HEK293 (cell line): Measurements from ENCODE around the gene SPATA24.
A peak's percentile ranks its signal among the peaks of the same experiment; 100 is the strongest.

Source experiments
- CTCF ChIA-PET: fragments of 350-600 bp; formaldehyde crosslinking; extraction: SDS; loops from one replicate; lab custom pipeline; 2021; ENCODE audit warnings: antibody characterized with exemption; lab: Yijun Ruan, JAX
- POLR2A ChIA-PET: fragments of 300-600 bp; formaldehyde crosslinking; extraction: SDS; loops from one replicate; lab custom pipeline; 2020; ENCODE audit warnings: antibody characterized with exemption, inconsistent platforms; lab: Yijun Ruan, JAX
- H3K27ac ChIP-seq: fragments of 200-500 bp; sonication (Bioruptor generic); 2 replicates; pipeline ENCODE4 v1.5.1; 2014; ENCODE audit warnings: low read depth, low read length, control low read depth, inconsistent platforms; ENCODE audit errors: extremely low read depth
- H3K36me3 ChIP-seq, 2 experiments: fragments of 200-500 bp in 1 of 2; sonication (Bioruptor generic) in 1 of 2; 1 replicate in 1 of 2; 2 replicates in 1 of 2; pipeline ENCODE4 v1.5.1; 2014 to 2017; ENCODE audit warnings: inconsistent platforms in 2 of 2, low read length in 2 of 2; ENCODE audit not compliant: control insufficient read depth in 2 of 2, insufficient read depth in 1 of 2
- H3K4me1 ChIP-seq: fragments of 200-500 bp; sonication (Bioruptor generic); 2 replicates; pipeline ENCODE4 v1.5.1; 2014; ENCODE audit warnings: mild to moderate bottlenecking, low read length, inconsistent platforms; ENCODE audit not compliant: control insufficient read depth, insufficient read depth
- H3K4me3 ChIP-seq: 2 replicates; pipeline ENCODE4 v1.5.1; 2011; ENCODE audit warnings: low read depth, mild to moderate bottlenecking, control low read depth, low read length, moderate library complexity
- H3K9me3 ChIP-seq: fragments of 200-500 bp; sonication (Bioruptor generic); 2 replicates; pipeline ENCODE4 v1.5.1; 2014; ENCODE audit warnings: low read depth, low read length, inconsistent platforms; ENCODE audit not compliant: control insufficient read depth, insufficient read depth
- HOXD13 ChIP-seq: sonication (generic); formaldehyde crosslinking; IDR thresholded peaks from 2 replicates; pipeline ENCODE4 v1.8.0; 2022; ENCODE audit warnings: missing genetic modification reagents, borderline replicate concordance
- RBAK ChIP-seq: fragments of 450-650 bp; formaldehyde crosslinking; IDR thresholded peaks from 2 replicates; pipeline ENCODE4 v1.5.1; 2016; ENCODE audit warnings: missing biosample characterization, missing genetic modification characterization
- SETDB1 ChIP-seq: IDR thresholded peaks from one replicate; pipeline ENCODE4 v1.6.1; 2017; ENCODE audit warnings: mild to moderate bottlenecking, low read length, moderate library complexity, mixed read lengths; ENCODE audit not compliant: insufficient read length
- ZBTB20 ChIP-seq: fragments of 450-650 bp; formaldehyde crosslinking; IDR thresholded peaks from 2 replicates; pipeline ENCODE4 v1.5.1; 2016; ENCODE audit warnings: missing biosample characterization, missing genetic modification characterization
- ZBTB48 ChIP-seq: fragments of 450-650 bp; formaldehyde crosslinking; IDR thresholded peaks from 2 replicates; pipeline ENCODE4 v1.5.1; 2016; ENCODE audit warnings: missing biosample characterization, missing genetic modification characterization
- ZBTB7A ChIP-seq: fragments of 450-650 bp; formaldehyde crosslinking; IDR thresholded peaks from 2 replicates; pipeline ENCODE4 v1.5.1; 2016; ENCODE audit warnings: low read depth, missing biosample characterization, missing genetic modification characterization
- ZFP37 ChIP-seq: fragments of 450-650 bp; formaldehyde crosslinking; IDR thresholded peaks from 2 replicates; pipeline ENCODE4 v1.5.1; 2016; ENCODE audit warnings: missing biosample characterization, missing genetic modification characterization
- ZNF112 ChIP-seq: fragments of 450-650 bp; formaldehyde crosslinking; IDR thresholded peaks from 2 replicates; pipeline ENCODE4 v1.5.0; 2017; ENCODE audit warnings: missing biosample characterization, missing genetic modification characterization
- ZNF133 ChIP-seq: fragments of 450-650 bp; formaldehyde crosslinking; IDR thresholded peaks from 2 replicates; pipeline ENCODE4 v1.5.1; 2016; ENCODE audit warnings: missing biosample characterization, missing genetic modification characterization
- ZNF138 ChIP-seq: fragments of 450-650 bp; formaldehyde crosslinking; IDR thresholded peaks from 2 replicates; pipeline ENCODE4 v1.5.1; 2016; ENCODE audit warnings: missing biosample characterization, missing genetic modification characterization, borderline replicate concordance
- ZNF157 ChIP-seq: fragments of 450-650 bp; formaldehyde crosslinking; IDR thresholded peaks from 2 replicates; pipeline ENCODE4 v1.5.1; 2016; ENCODE audit warnings: missing biosample characterization, missing genetic modification characterization
- ZNF174 ChIP-seq: fragments of 450-650 bp; formaldehyde crosslinking; IDR thresholded peaks from 2 replicates; pipeline ENCODE4 v1.5.0; 2017; ENCODE audit warnings: missing biosample characterization, mild to moderate bottlenecking, missing genetic modification characterization
- ZNF175 ChIP-seq: fragments of 450-650 bp; formaldehyde crosslinking; IDR thresholded peaks from 2 replicates; pipeline ENCODE4 v1.5.1; 2016; ENCODE audit warnings: missing biosample characterization, missing genetic modification characterization
- ZNF23 ChIP-seq: fragments of 450-650 bp; formaldehyde crosslinking; IDR thresholded peaks from 2 replicates; pipeline ENCODE4 v1.5.1; 2016; ENCODE audit warnings: missing biosample characterization, missing genetic modification characterization, borderline replicate concordance
- ZNF239 ChIP-seq: fragments of 450-650 bp; formaldehyde crosslinking; IDR thresholded peaks from 2 replicates; pipeline ENCODE4 v1.5.1; 2016; ENCODE audit warnings: missing biosample characterization, missing genetic modification characterization
- ZNF266 ChIP-seq: fragments of 450-650 bp; formaldehyde crosslinking; IDR thresholded peaks from 2 replicates; pipeline ENCODE4 v1.5.1; 2016; ENCODE audit warnings: missing biosample characterization, missing genetic modification characterization, low read depth
- ZNF423 ChIP-seq: fragments of 450-650 bp; formaldehyde crosslinking; IDR thresholded peaks from 2 replicates; pipeline ENCODE4 v1.5.1; 2016; ENCODE audit warnings: missing biosample characterization, missing genetic modification characterization
- ZNF514 ChIP-seq: fragments of 450-650 bp; formaldehyde crosslinking; IDR thresholded peaks from 2 replicates; pipeline ENCODE4 v1.5.1; 2016; ENCODE audit warnings: missing biosample characterization, missing genetic modification characterization
- ZNF521 ChIP-seq: fragments of 450-650 bp; formaldehyde crosslinking; IDR thresholded peaks from 2 replicates; pipeline ENCODE4 v1.5.1; 2017; ENCODE audit warnings: missing biosample characterization, mild to moderate bottlenecking, missing genetic modification characterization
- ZNF571 ChIP-seq: fragments of 450-650 bp; formaldehyde crosslinking; IDR thresholded peaks from 2 replicates; pipeline ENCODE4 v1.5.0; 2017; ENCODE audit warnings: missing biosample characterization, missing genetic modification characterization
- ZNF596 ChIP-seq: fragments of 450-650 bp; IDR thresholded peaks from 2 replicates; pipeline ENCODE4 v1.5.0; 2018; ENCODE audit warnings: missing biosample characterization, mild to moderate bottlenecking, missing genetic modification characterization, moderate library complexity
- ZNF621 ChIP-seq: fragments of 450-650 bp; formaldehyde crosslinking; IDR thresholded peaks from 2 replicates; pipeline ENCODE4 v1.5.1; 2017; ENCODE audit warnings: missing biosample characterization, missing genetic modification characterization
- ZNF707 ChIP-seq: fragments of 450-650 bp; formaldehyde crosslinking; IDR thresholded peaks from 2 replicates; pipeline ENCODE4 v1.5.1; 2016; ENCODE audit warnings: missing biosample characterization, missing genetic modification characterization
- ZNF747 ChIP-seq: fragments of 450-650 bp; formaldehyde crosslinking; IDR thresholded peaks from 2 replicates; pipeline ENCODE4 v1.5.1; 2016; ENCODE audit warnings: missing biosample characterization, missing genetic modification characterization
- ZNF776 ChIP-seq: fragments of 450-650 bp; formaldehyde crosslinking; IDR thresholded peaks from 2 replicates; pipeline ENCODE4 v1.5.0; 2017; ENCODE audit warnings: missing biosample characterization, missing genetic modification characterization, borderline replicate concordance
- ZNF785 ChIP-seq: fragments of 450-650 bp; formaldehyde crosslinking; IDR thresholded peaks from 2 replicates; pipeline ENCODE4 v1.5.1; 2016; ENCODE audit warnings: missing biosample characterization, missing genetic modification characterization
- TF ChIP-seq, protein P1 (sequence below): fragments of 450-650 bp; formaldehyde crosslinking; IDR thresholded peaks from 2 replicates; pipeline ENCODE4 v1.5.1; 2016; ENCODE audit warnings: missing biosample characterization, missing genetic modification characterization, borderline replicate concordance
- TF ChIP-seq, protein P2 (sequence below): fragments of 450-650 bp; formaldehyde crosslinking; IDR thresholded peaks from 2 replicates; pipeline ENCODE4 v1.5.1; 2016; ENCODE audit warnings: missing biosample characterization, missing genetic modification characterization
- TF ChIP-seq, protein P3 (sequence below): fragments of 450-650 bp; formaldehyde crosslinking; IDR thresholded peaks from 2 replicates; pipeline ENCODE4 v1.5.1; 2017; ENCODE audit warnings: missing biosample characterization, missing genetic modification characterization

The SPATA24 gene

DNA sequence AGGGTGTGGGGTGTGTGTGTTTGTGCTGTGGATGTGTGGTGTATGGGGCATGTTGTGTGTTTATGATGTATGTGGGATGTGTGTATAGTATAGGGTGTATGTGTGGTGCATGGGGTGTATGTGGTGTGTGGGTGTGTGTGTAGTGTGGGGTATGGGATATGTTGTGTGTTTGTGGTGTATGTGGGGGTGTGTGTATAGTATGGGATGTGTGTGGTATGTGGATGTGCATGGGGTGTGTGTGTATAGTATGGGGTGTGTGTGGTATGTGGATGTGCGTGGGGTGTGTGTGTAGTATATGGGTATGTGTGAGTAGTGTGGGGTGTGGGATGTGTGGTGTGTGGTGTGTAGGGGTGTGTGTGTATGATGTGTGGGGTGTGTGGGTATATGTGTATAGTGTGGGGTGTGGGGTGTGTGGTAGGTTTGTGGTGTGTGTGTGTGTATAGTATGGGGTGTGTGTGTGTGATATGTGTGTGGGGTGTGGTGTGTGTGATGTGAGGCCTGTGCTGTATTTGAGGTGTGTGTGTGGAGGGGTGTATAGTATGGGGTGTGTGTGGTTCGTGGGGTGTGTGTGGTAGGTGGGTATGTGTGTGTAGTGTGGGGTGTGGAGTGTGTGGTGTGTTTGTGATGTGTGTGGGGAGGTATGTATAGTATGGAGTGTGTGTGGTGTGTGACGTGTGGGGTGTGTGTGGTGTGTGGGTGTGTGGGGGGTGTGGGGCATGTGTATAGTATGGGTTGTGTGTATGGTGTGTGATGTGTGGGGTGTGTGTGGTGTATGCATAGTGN is 48.2 kb upstream of the SPATA24 start (continued):
- TF ChIP-seq ZNF596 (tag by site-specific recombination): no peak
- no peak for TF ChIP-seq ZNF707
- 0 out of 2 replicates have a peak, but pooled peaks have one; percentile 10 for TF ChIP-seq ZBTB20 (tag by site-specific recombination)
- no peak for TF ChIP-seq ZNF174 (tag by site-specific recombination)
- TF ChIP-seq, protein P1, sequence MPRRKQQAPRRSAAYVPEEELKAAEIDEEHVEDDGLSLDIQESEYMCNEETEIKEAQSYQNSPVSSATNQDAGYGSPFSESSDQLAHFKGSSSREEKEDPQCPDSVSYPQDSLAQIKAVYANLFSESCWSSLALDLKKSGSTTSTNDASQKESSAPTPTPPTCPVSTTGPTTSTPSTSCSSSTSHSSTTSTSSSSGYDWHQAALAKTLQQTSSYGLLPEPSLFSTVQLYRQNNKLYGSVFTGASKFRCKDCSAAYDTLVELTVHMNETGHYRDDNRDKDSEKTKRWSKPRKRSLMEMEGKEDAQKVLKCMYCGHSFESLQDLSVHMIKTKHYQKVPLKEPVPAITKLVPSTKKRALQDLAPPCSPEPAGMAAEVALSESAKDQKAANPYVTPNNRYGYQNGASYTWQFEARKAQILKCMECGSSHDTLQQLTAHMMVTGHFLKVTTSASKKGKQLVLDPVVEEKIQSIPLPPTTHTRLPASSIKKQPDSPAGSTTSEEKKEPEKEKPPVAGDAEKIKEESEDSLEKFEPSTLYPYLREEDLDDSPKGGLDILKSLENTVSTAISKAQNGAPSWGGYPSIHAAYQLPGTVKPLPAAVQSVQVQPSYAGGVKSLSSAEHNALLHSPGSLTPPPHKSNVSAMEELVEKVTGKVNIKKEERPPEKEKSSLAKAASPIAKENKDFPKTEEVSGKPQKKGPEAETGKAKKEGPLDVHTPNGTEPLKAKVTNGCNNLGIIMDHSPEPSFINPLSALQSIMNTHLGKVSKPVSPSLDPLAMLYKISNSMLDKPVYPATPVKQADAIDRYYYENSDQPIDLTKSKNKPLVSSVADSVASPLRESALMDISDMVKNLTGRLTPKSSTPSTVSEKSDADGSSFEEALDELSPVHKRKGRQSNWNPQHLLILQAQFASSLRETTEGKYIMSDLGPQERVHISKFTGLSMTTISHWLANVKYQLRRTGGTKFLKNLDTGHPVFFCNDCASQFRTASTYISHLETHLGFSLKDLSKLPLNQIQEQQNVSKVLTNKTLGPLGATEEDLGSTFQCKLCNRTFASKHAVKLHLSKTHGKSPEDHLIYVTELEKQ (tag by site-specific recombination): no peak
- TF ChIP-seq ZNF776 (tag by site-specific recombination): peak; percentile 23; the same call in 1 of the 2 replicates
- 0 out of 2 replicates have a peak, but pooled peaks have one; percentile 20 for TF ChIP-seq ZNF621
- TF ChIP-seq ZNF423 (tag by site-specific recombination): no peak
- TF ChIP-seq ZNF239 (tag by site-specific recombination): 0 out of 2 replicates have a peak, but pooled peaks have one; percentile 26

DNA sequence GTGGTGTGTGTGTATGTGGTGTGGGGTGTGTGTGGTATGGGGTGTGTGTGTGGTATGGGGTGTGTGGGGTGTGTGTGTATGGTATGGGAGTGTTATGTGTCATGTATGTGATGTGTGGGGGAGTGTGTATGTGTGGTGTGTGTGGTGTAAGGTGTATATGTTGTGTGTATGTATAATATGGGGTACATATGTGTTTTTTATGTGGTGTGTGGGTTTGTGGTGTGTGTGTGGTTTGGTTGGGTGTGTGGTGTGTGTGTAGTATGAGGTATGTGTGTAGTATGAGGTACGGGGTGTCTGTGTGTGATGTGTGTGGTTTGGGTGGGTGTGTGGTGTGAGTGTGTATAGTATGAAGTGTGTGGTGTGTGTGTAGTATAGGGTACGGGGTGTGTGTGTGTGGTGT is 47.3 kb upstream of the SPATA24 start:
- H3K4me1 ChIP-seq: no peaks in the 10 kb centered on the region
- H3K27ac ChIP-seq: no peak overlapping the region
- POLR2A ChIA-PET: interaction anchor here (1.7 kb wide), 1 partner anchor 12 kb away, joined by 6 read pairs; the partner anchor contains the start of gene DNAJC18
- no peaks in the 10 kb centered on the region for H3K9me3 ChIP-seq
- H3K4me3 ChIP-seq: no peak overlapping the region
- CTCF ChIA-PET: interaction anchor here (0.7 kb wide), 1 partner anchor 44 kb away, joined by 3 read pairs; no protein-coding TSS in a partner anchor
- H3K36me3 ChIP-seq: no peaks in the 10 kb centered on the region; a peak in 1 of 3 replicates
- TF ChIP-seq ZNF707 (0 out of 2 replicates have a peak, but pooled peaks have one; percentile 23), ZNF521 (tag by site-specific recombination) (peak; percentile 10; the same call in 1 of the 2 replicates), ZNF133 (tag by site-specific recombination) (peak; percentile 81), ZNF138 (no peak), ZNF514 (tag by site-specific recombination) (0 out of 2 replicates have a peak, but pooled peaks have one; percentile 25), ZNF785 (tag by site-specific recombination) (peak; percentile 77; the same call in 1 of the 2 replicates), ZNF112 (tag by site-specific recombination) (peak; percentile 9; the same call in 1 of the 2 replicates), ZNF571 (tag by site-specific recombination) (0 out of 2 replicates have a peak, but pooled peaks have one; percentile 15), RBAK (tag by site-specific recombination) (no peak), ZBTB7A (tag by site-specific recombination) (0 out of 2 replicates have a peak, but pooled peaks have one; percentile 9), ZNF175 (tag by site-specific recombination) (no peak), ZNF239 (tag by site-specific recombination) (no peak), ZNF23 (tag by site-specific recombination) (0 out of 2 replicates have a peak, but pooled peaks have one; percentile 40), ZNF776 (tag by site-specific recombination) (0 out of 2 replicates have a peak, but pooled peaks have one; percentile 50), ZNF266 (tag by site-specific recombination) (0 out of 2 replicates have a peak, but pooled peaks have one; percentile 5), ZBTB48 (tag by site-specific recombination) (0 out of 2 replicates have a peak, but pooled peaks have one; percentile 16), ZNF157 (0 out of 2 replicates have a peak, but pooled peaks have one; percentile 32), SETDB1 (no peak), HOXD13 (CRISPR knock-in tag) (0 out of 2 replicates have a peak, but pooled peaks have one; percentile 2), ZFP37 (tag by site-specific recombination) (no peak), ZNF747 (tag by site-specific recombination) (no peak)
- TF ChIP-seq, protein P2, sequence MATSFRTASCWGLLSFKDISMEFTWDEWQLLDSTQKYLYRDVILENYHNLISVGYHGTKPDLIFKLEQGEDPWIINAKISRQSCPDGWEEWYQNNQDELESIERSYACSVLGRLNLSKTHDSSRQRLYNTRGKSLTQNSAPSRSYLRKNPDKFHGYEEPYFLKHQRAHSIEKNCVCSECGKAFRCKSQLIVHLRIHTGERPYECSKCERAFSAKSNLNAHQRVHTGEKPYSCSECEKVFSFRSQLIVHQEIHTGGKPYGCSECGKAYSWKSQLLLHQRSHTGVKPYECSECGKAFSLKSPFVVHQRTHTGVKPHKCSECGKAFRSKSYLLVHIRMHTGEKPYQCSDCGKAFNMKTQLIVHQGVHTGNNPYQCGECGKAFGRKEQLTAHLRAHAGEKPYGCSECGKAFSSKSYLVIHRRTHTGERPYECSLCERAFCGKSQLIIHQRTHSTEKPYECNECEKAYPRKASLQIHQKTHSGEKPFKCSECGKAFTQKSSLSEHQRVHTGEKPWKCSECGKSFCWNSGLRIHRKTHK (tag by site-specific recombination): no peak
- TF ChIP-seq, protein P3, sequence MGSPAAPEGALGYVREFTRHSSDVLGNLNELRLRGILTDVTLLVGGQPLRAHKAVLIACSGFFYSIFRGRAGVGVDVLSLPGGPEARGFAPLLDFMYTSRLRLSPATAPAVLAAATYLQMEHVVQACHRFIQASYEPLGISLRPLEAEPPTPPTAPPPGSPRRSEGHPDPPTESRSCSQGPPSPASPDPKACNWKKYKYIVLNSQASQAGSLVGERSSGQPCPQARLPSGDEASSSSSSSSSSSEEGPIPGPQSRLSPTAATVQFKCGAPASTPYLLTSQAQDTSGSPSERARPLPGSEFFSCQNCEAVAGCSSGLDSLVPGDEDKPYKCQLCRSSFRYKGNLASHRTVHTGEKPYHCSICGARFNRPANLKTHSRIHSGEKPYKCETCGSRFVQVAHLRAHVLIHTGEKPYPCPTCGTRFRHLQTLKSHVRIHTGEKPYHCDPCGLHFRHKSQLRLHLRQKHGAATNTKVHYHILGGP (tag by site-specific recombination): peak; percentile 42; the same call in 1 of the 2 replicates
